NCI-H1694 treated with DMSO at 0.1 percent for 48 hours (cell line): ENCODE measurements around the gene RGPD6.
"Not testable (repeated sequence)": the region's sequence is repeated elsewhere in the genome, so short reads cannot be mapped to it uniquely, and the experiment has no call there.

Experiments used
- DNase-seq: peaks from one replicate; lab custom pipeline; 2025; lab: John Stamatoyannopoulos, UW

Gene RGPD6

DNA sequence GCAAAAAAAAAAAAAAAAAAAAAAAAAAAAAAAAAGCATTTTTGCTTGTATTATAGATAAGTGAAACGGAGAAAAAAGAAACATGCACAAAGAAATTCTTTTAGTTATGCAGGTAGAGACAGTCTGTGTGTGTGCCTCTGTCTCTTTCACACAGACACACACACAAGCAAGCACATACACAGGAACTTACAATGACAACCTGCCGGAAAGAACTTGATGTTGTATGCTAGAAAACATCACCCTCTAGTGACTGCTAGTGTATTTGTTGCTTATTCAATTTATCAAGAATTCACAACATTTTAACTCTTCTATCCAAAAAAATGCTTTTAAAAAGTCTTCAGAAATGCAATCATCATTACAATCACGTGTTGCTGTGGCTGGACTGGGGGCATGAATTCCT is 95.8 kb downstream of the RGPD6 start:
- not testable (repeated sequence) for DNase-seq

DNA sequence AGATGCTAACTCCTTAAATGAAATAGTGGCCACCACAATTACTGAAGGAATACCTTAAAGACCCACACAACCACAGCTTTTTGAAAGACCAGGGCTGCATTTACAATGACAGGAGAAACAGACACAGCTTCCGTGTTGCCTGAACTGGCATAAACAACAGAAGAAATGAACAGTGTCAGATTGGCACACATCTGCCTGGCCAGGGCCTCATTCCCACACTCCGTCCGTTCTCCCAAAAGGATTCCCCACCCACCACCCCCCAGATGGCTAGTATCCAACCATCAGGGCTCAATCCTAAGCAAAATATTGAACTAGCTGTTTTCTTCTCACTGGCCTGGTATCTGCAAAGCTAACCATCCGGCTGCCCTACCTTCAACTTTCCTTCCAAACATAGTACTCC is 96.9 kb downstream of the RGPD6 start:
- DNase-seq = not testable (repeated sequence)

DNA sequence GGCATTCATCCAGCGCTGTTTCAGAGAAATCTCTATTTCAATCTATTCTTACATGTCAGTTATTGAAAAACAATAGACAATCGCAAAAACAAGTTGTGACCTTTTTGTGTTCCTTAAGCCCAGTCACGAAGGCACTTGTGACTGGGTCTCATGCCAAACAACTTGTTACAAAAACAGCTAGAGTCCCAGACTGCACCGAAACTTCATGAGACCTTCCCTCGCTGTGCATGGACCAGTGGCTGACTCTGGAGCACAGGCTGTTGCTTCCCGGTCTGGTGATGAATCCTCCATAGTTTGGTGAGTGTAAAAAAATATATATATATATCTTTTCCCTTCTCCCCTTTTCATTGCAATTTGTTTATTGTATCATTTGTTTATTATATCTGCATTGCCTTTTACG is 99.7 kb downstream of the RGPD6 start:
- not testable (repeated sequence) for DNase-seq

DNA sequence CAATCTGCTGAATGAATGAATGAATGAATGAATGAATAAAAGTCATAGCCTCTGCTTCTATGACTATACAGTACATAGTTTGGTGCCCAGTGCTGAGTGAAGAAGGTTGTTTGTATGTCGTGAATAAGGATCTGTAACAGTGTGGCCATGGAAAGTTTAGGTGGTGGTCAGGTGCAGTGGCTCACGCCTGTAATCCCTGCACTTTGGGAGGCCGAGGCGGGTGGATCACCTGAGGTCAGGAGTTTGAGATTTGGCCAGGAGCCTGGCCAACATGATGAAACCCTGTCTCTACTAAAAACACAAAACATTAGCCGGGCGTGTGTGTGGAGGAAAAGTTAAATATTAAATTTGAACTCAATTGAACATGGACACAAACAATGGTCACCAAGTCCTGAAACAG is 100.1 kb downstream of the RGPD6 start:
- DNase-seq = not testable (repeated sequence)

DNA sequence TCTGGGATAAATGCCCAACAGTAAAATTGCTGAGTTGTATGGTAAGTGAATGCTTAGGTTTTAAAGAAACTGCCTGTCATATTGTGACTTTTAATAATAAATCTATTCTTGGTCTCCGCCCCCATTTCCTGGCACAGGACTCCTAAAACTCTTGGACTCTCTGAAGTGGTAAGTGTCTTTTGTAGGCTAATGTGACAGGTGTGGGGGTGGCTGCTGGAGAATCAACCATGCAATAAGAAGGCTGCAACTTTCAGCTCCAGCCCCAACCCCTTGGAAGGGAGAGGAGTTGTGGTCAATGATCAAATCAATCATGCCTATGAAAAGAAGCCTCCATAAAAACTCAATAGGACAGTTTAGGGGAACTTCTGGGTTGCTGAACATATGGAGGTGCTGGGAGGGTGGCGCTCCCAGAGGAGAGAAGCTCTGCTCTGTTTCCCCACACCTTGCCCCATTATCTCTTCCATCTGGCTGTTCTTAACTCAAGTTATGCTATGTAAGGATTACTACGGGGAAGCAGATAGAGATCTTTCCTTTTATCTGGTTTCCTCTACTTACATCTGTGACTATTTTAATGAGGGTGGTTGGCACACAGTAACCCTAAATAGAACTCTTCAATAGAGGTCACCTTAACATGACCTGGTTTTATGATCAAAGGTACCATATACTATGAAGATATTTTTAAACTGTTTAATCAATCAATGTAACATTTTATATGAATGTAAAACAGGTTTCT is 101.2 kb downstream of the RGPD6 start:
- not testable (repeated sequence) for DNase-seq

DNA sequence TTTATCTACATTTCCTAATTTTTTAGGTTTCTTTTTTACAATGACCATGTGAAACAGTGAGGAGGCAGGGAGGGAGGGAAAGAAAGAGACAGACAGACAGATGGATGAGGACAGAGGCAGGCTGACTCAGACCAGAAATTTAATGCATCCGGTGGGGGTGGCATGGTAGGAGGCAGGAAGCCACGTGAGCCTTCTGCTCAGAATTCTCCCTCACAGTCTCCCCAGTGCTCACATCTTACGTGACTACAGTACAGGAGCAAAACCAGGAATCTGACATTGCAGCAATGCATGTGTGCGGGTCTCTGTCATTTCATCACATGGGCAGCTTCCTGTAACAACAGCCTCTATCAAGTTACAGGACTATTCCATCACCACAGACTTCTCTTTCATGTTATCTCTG is 102.1 kb downstream of the RGPD6 start:
- not testable (repeated sequence) for DNase-seq

DNA sequence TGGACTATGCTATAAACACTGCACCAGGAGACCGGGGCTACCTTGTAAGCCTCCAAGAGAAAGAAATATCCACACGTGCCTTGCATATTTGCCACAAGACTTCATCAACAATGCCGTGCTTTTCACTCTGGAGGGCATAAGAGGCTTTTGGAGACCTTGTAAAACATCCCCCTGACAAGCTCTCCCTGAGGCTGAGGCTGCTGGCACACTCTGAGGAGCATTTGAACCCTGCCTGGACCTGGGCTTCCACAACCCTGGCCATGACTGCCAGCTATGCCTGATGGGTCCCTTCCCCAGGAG is 104.0 kb downstream of the RGPD6 start:
- not testable (repeated sequence) for DNase-seq

DNA sequence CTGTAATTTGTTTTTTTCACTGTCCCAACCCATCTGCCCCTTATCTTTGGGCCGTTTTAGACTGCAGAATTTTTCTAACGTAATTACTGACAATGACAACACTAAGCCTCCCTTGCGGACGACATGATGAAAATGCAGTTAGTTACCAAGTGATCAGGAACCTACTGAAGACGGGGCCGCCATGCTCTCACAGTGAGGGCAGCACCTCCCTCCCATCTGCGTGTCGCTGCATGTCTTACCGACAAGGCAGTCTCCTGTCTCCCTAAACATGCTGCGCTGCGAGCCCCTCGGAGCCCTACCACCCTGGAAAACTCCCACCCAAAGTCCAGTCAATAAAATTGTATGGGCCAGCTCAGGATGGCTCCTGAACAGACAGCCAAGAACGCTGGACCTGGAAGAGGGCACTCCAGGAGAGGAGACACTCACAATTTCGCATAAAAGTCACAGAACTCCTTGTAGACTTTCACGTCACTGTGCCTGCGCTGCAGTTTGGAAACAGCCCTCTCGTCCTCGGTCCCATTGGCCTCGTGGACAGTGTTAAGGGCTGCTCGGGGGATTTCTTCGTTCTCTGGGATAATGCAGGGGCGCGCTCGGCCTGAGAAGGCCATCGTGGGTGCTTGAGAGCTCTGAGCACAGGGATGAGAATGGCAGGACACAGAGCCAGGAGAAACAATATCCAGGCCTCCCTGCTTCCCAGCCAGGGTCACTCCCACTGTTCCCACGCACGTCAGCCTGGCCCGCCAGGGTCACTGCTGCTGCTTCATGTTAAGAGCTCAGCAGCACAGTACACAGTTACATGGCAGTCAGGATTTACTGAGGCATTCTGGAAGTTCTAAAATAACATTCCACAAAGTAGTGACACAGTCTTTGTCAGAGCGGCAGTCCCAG is 104.6 kb downstream of the RGPD6 start, which contains the start of gene LIMS4:
Gene LIMS4 (minus strand): TSS at position 646 of the 888 bp plus-strand sequence. CDS start 38 bp downstream, at position 608.
- not testable (repeated sequence) for DNase-seq

DNA sequence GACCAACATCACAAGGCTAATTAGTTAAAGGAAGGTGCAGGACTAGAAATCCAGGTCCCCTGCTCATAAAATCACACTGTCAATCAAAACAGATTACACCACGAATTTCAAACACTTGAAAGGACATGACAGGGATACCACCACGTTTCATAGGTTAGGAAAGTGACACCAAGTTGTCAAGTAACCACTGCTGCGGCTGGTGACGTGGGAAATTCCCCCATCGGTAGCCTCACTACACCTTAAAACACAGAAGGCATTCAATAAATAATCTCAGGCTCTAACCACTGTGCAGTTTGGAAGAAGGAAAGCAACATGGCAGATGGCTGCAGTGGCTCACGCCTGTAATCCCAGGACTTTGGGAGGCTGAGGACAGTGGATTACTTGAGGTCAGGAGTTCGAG is 108.1 kb downstream of the RGPD6 start:
- not testable (repeated sequence) for DNase-seq

DNA sequence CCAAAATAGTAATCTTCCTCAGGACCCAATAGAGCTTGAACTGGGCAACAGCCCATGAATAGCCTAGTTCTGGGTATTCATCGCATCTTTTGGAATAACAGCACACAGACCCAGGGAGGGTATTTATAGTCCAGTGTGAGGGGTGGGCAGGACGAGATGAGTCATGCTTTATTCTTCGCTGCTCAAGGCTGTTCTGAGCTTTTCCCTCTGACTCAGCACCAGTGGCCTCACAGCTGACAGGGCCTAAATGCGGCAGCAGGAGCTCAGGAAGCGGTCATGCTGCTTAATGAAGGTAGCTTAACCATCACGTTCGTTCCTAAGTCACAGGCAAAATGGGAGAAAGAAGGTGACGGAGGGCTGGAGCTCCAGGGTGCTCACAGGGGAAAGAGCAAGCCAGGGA is 111.7 kb downstream of the RGPD6 start:
- DNase-seq = not testable (repeated sequence)
